KOPT-K1 (cell line): ENCODE data around the gene NUDC.

ENCODE experiments used
- H3K27ac ChIP-seq: fragments of 200-600 bp; sonication (generic); 2 replicates; pipeline ENCODE4 v1.5.1; 2016; ENCODE audit warnings: antibody characterized with exemption, mild to moderate bottlenecking, low read depth, low read length; ENCODE audit not compliant: poor library complexity, severe bottlenecking
- H3K36me3 ChIP-seq: fragments of 200-600 bp; sonication (generic); 2 replicates; pipeline ENCODE4 v1.5.1; 2017; ENCODE audit warnings: antibody characterized with exemption, mild to moderate bottlenecking, low read length, moderate library complexity; ENCODE audit not compliant: insufficient read depth
- H3K9me3 ChIP-seq: fragments of 200-600 bp; sonication (generic); 2 replicates; pipeline ENCODE4 v1.5.1; 2017; ENCODE audit warnings: antibody characterized with exemption, low read length, mild to moderate bottlenecking; ENCODE audit not compliant: insufficient read depth, poor library complexity, severe bottlenecking

The NUDC gene

GRCh38 chr1:26957306-26957705 lies 35.8 kb downstream of the NUDC start:
- Histone ChIP-seq H3K9me3 (no peaks in the 10 kb centered on the region), H3K27ac (no peak overlapping the region), H3K36me3 (no peaks in the 10 kb centered on the region)

GRCh38 chr1:26959270-26959669 lies 37.7 kb downstream of the NUDC start:
- no peak overlapping the region for H3K27ac ChIP-seq
- H3K36me3 ChIP-seq = no peaks in the 10 kb centered on the region
- no peaks in the 10 kb centered on the region for H3K9me3 ChIP-seq

GRCh38 chr1:26959722-26960624 lies 38.4 kb downstream of the NUDC start, which contains the start of gene KDF1:
TSS of gene KDF1 (minus strand) at chr1:26960468. CDS start at chr1:26952380, 8,088 bp downstream.
- Histone ChIP-seq H3K9me3 (no peaks in the 10 kb centered on the region), H3K27ac (no peak within 1 kb of the TSS), H3K36me3 (no peaks in the 10 kb centered on the region)

- Histone ChIP-seq H3K27ac (no peak overlapping the region), H3K9me3 (no peaks in the 10 kb centered on the region), H3K36me3 (no peaks in the 10 kb centered on the region)
Observed at GRCh38 chr1:26960625-26960966, 39.1 kb downstream of the NUDC start.

GRCh38 chr1:26961826-26962225 lies 40.3 kb downstream of the NUDC start:
- no peaks in the 10 kb centered on the region for H3K9me3 ChIP-seq
- no peak overlapping the region for H3K27ac ChIP-seq
- no peaks in the 10 kb centered on the region for H3K36me3 ChIP-seq

- no peaks in the 10 kb centered on the region for H3K36me3 ChIP-seq
- no peaks in the 10 kb centered on the region for H3K9me3 ChIP-seq
- no peak overlapping the region for H3K27ac ChIP-seq
Observed at GRCh38 chr1:26965213-26965612, 43.7 kb downstream of the NUDC start.

GRCh38 chr1:26965628-26966027 lies 44.1 kb downstream of the NUDC start:
- H3K36me3 ChIP-seq = no peaks in the 10 kb centered on the region
- no peaks in the 10 kb centered on the region for H3K9me3 ChIP-seq
- no peak overlapping the region for H3K27ac ChIP-seq

- Histone ChIP-seq H3K9me3 (no peaks in the 10 kb centered on the region), H3K36me3 (no peaks in the 10 kb centered on the region), H3K27ac (no peak overlapping the region)
Observed at GRCh38 chr1:26970810-26971209, 49.3 kb downstream of the NUDC start.

GRCh38 chr1:26971590-26971989 lies 50.0 kb downstream of the NUDC start:
- H3K36me3 ChIP-seq = no peaks in the 10 kb centered on the region
- H3K27ac ChIP-seq = no peak overlapping the region
- H3K9me3 ChIP-seq = no peaks in the 10 kb centered on the region

GRCh38 chr1:26972390-26972789 lies 50.8 kb downstream of the NUDC start:
- Histone ChIP-seq H3K36me3 (no peaks in the 10 kb centered on the region), H3K27ac (no peak overlapping the region), H3K9me3 (no peaks in the 10 kb centered on the region)

GRCh38 chr1:26972821-26973220 lies 51.3 kb downstream of the NUDC start:
- Histone ChIP-seq H3K9me3 (no peaks in the 10 kb centered on the region), H3K27ac (no peak overlapping the region), H3K36me3 (no peaks in the 10 kb centered on the region)

- Histone ChIP-seq H3K36me3 (no peaks in the 10 kb centered on the region), H3K9me3 (no peaks in the 10 kb centered on the region), H3K27ac (no peak overlapping the region)
Observed at GRCh38 chr1:26976621-26977510, 55.3 kb downstream of the NUDC start.

GRCh38 chr1:26978901-26979300 lies 57.4 kb downstream of the NUDC start:
- Histone ChIP-seq H3K9me3 (no peaks in the 10 kb centered on the region), H3K36me3 (no peaks in the 10 kb centered on the region), H3K27ac (no peak overlapping the region)

GRCh38 chr1:26981146-26981846 lies 59.8 kb downstream of the NUDC start:
- Histone ChIP-seq H3K36me3 (no peaks in the 10 kb centered on the region), H3K27ac (no peak overlapping the region), H3K9me3 (no peaks in the 10 kb centered on the region)

GRCh38 chr1:26983863-26984262 lies 62.3 kb downstream of the NUDC start:
- H3K27ac ChIP-seq = no peak overlapping the region
- no peaks in the 10 kb centered on the region for H3K9me3 ChIP-seq
- no peaks in the 10 kb centered on the region for H3K36me3 ChIP-seq
